A549 treated with CORT108297 at 1 μM for 4 hours (cell line): ENCODE measurements around the gene CCR7. TPM values are rescaled to one million over a fixed set of nuclear protein-coding genes. Genes with fewer than 3 reads are reported as not detected.

Experiments
- total RNA-seq: library from RNA; stranded (reverse); fragments of 200-300 nt; extraction: Qiagen RNA extraction; gene quantifications from 5 replicates; pipeline ENCODE4 v1.2.3, GENCODE V29; 2022

Gene CCR7, protein sequence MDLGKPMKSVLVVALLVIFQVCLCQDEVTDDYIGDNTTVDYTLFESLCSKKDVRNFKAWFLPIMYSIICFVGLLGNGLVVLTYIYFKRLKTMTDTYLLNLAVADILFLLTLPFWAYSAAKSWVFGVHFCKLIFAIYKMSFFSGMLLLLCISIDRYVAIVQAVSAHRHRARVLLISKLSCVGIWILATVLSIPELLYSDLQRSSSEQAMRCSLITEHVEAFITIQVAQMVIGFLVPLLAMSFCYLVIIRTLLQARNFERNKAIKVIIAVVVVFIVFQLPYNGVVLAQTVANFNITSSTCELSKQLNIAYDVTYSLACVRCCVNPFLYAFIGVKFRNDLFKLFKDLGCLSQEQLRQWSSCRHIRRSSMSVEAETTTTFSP
- 0.51 to 1.1 TPM (median 1.0 TPM) in 5 replicates for total RNA-seq

GRCh38 chr17:40564883-40565768 lies at the start of gene CCR7:
Gene CCR7 (minus strand): TSS chr17:40565472. CDS start chr17:40565409, 63 bp downstream.

Other genes with a start within 250 kb of the CCR7 start
- 0.31 to 1.2 TPM (median 0.92 TPM) in 5 replicates for gene GJD3, start 200.7 kb downstream of the CCR7 start, total RNA-seq
- gene TOP2A, start 147.6 kb downstream of the CCR7 start, total RNA-seq: 206 to 295 TPM (median 221 TPM) in 5 replicates
- gene IGFBP4, start 122.0 kb downstream of the CCR7 start, total RNA-seq: 2,114 to 2,923 TPM (median 2,705 TPM) in 5 replicates
- gene TNS4, start 63.8 kb downstream of the CCR7 start, total RNA-seq: 118 to 182 TPM (median 158 TPM) in 5 replicates
- gene SMARCE1, start 82.3 kb upstream of the CCR7 start, total RNA-seq: 107 to 116 TPM (median 111 TPM) in 5 replicates
- gene KRT222, start 99.7 kb upstream of the CCR7 start, total RNA-seq: 0.27 to 0.69 TPM (median 0.52 TPM) in 5 replicates
- not detected in 5 replicates for gene KRT24, start 138.3 kb upstream of the CCR7 start, total RNA-seq
- not detected in 5 replicates for gene KRT25, start 189.9 kb upstream of the CCR7 start, total RNA-seq
- gene KRT26, start 206.7 kb upstream of the CCR7 start, total RNA-seq: not detected in 5 replicates
- gene KRT27, start 217.1 kb upstream of the CCR7 start, total RNA-seq: not detected in 5 replicates
- not detected in 5 replicates for gene KRT28, start 234.5 kb upstream of the CCR7 start, total RNA-seq